Prostate gland (tissue), 2 donors: ENCODE results near the gene TDRD3. TPM values are rescaled to one million over a fixed set of nuclear protein-coding genes. Genes with fewer than 3 reads are reported as not detected.
"Not testable (repeated sequence)": the region's sequence is repeated elsewhere in the genome, so short reads cannot be mapped to it uniquely, and the experiment has no call there.

Experiments used
- DNase-seq: peaks from one replicate; pipeline ENCODE4 v3.0.0-alpha.2; 2019; ENCODE audit warnings: low spot score
- H3K27ac ChIP-seq, 2 donors: fragments of 200-600 bp; sonication (generic); 2 replicates each; pipeline ENCODE4 v1.5.1; 2017 to 2019
- H3K27me3 ChIP-seq: fragments of 200-600 bp; sonication (generic); replicated peaks from 2 replicates; pipeline ENCODE4 v1.5.1; 2019; ENCODE audit not compliant: insufficient read depth
- H3K36me3 ChIP-seq, 2 donors: fragments of 200-600 bp; sonication (generic); 1 replicate in 1 of 2; 2 replicates in 1 of 2; pipeline versions ENCODE4 v1.5.1 to v1.8.1; 2017 to 2019
- H3K4me1 ChIP-seq: fragments of 200-600 bp; sonication (generic); replicated peaks from 2 replicates; pipeline ENCODE4 v1.5.1; 2019
- H3K4me3 ChIP-seq, 2 donors: fragments of 200-600 bp; sonication (generic); 2 replicates each; pipeline ENCODE4 v1.5.1; 2017 to 2019
- H3K9me3 ChIP-seq: fragments of 200-600 bp; sonication (generic); 2 replicates; pipeline ENCODE4 v1.5.1; 2017
- CTCF ChIP-seq, 4 experiments: fragments of 200-600 bp in 2 of 4; fragments of 450-650 bp in 2 of 4; sonication (generic) in 2 of 4; IDR thresholded peaks; 1 replicate in 3 of 4; 2 replicates in 1 of 4; pipeline ENCODE4 v1.5.1; 2016 to 2019; ENCODE audit warnings: antibody characterized with exemption in 4 of 4, mild to moderate bottlenecking in 2 of 4, moderate library complexity in 2 of 4
- POLR2A ChIP-seq: fragments of 450-650 bp; IDR thresholded peaks from one replicate; pipeline ENCODE4 v1.6.1; 2016; ENCODE audit warnings: antibody characterized with exemption, mild to moderate bottlenecking
- POLR2AphosphoS5 ChIP-seq: sonication (generic); formaldehyde crosslinking; IDR thresholded peaks from one replicate; pipeline ENCODE4 v1.6.1; 2017; ENCODE audit warnings: antibody characterized with exemption
- WGBS: methylation state at CpG from one replicate; pipeline ENCODE4 v1.1.5; 2018; 5-methylcytosine and 5-hydroxymethylcytosine counted together
- intact Hi-C: fragments of 100-400 bp; cut with DNase I; formaldehyde crosslinking; loops from one replicate; pipeline ENCODE4 v1.14.2; 2022
- total RNA-seq, 2 donors: library from RNA; depleted of rRNA; stranded (reverse); fragments of >200 nt; gene quantifications; one replicate each; pipeline ENCODE4 v1.1.0, GENCODE V29; 2016

The TDRD3 gene
- total RNA-seq, 2 donors from 2014 or later = 14.6 to 14.7 TPM

- H3K27ac ChIP-seq = no peak overlapping the region
- no peaks in the 10 kb centered on the region for H3K9me3 ChIP-seq
- H3K27me3 ChIP-seq = no peaks in the 10 kb centered on the region
- no peaks in the 10 kb centered on the region for H3K36me3 ChIP-seq
- no peaks in the 10 kb centered on the region for H3K4me1 ChIP-seq
- no peak overlapping the region for H3K4me3 ChIP-seq
- no peak for TF ChIP-seq POLR2A
- no peak for TF ChIP-seq CTCF (IDR thresholded peaks at IDR 0.05)
- TF ChIP-seq POLR2AphosphoS5 = no peak
- 50% methylated on average over 2 of the region's 2 CpGs for WGBS
- intact Hi-C loops = no loop called here
- no peak for DNase-seq
Measured at GRCh38 chr13:60363288-60363687, 33.7 kb upstream of the TDRD3 start.

- intact Hi-C loops = no loop called here
- Histone ChIP-seq H3K27ac (no peak overlapping the region), H3K4me3 (no peak overlapping the region), H3K36me3 (no peaks in the 10 kb centered on the region), H3K4me1 (no peaks in the 10 kb centered on the region), H3K27me3 (no peaks in the 10 kb centered on the region), H3K9me3 (no peaks in the 10 kb centered on the region)
- DNase-seq = no peak
- TF ChIP-seq CTCF (IDR thresholded peaks at IDR 0.05) = peak in 1 of 4 experiments; percentile 35
- no peak for TF ChIP-seq POLR2AphosphoS5
Measured at GRCh38 chr13:60369242-60369641, 27.8 kb upstream of the TDRD3 start.

- TF ChIP-seq POLR2AphosphoS5 (no peak), CTCF (IDR thresholded peaks at IDR 0.05) (no peak), POLR2A (no peak)
- H3K9me3 ChIP-seq = no peaks in the 10 kb centered on the region
- H3K4me3 ChIP-seq = no peak overlapping the region
- intact Hi-C loops = no loop called here
- DNase-seq = no peak
- no peaks in the 10 kb centered on the region for H3K4me1 ChIP-seq
- H3K36me3 ChIP-seq = no peaks in the 10 kb centered on the region
- WGBS = 92% methylated on average over 7 of the region's 7 CpGs
- no peaks in the 10 kb centered on the region for H3K27me3 ChIP-seq
- H3K27ac ChIP-seq = no peak overlapping the region
Measured at GRCh38 chr13:60370343-60370742, 26.7 kb upstream of the TDRD3 start.

DNA sequence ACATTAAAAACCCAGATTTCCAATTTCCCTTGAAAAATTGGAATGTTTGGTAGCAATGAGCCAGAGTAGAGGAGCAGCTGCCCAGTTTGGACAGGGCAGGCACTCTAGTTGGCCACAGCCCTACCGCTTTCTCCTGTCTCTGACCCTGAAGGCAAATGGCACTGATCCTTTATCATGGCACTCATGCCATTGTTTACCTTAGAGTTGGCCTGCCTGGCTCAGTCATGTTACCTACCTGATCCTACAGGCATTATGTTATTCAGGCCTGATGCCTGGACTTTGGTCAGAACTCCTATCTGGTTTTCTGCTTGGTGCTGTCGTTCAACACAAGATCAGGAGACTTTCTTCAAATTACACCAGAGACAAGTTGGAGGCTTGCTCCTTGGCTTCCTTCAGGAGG, 24.9 kb upstream of the TDRD3 start:
- Histone ChIP-seq H3K4me1 (no peaks in the 10 kb centered on the region), H3K27ac (no peak overlapping the region), H3K27me3 (no peaks in the 10 kb centered on the region), H3K4me3 (no peak overlapping the region), H3K36me3 (no peaks in the 10 kb centered on the region), H3K9me3 (no peaks in the 10 kb centered on the region)
- TF ChIP-seq POLR2AphosphoS5 = no peak
- TF ChIP-seq CTCF (IDR thresholded peaks at IDR 0.05) = no peak
- no peak for TF ChIP-seq POLR2A
- WGBS = 74% methylated on average over 2 of the region's 2 CpGs
- no peak for DNase-seq
- intact Hi-C loops = no loop called here

GRCh38 chr13:60379282-60379681, 17.7 kb upstream of the TDRD3 start:
- H3K27ac ChIP-seq, DNase-seq, H3K9me3 ChIP-seq, H3K27me3 ChIP-seq, intact Hi-C loops, H3K4me3 ChIP-seq, H3K4me1 ChIP-seq, H3K36me3 ChIP-seq: not testable (repeated sequence)
- WGBS = 82% methylated on average over 3 of the region's 3 CpGs
